ENCODE data around the gene CCL19.

DNA sequence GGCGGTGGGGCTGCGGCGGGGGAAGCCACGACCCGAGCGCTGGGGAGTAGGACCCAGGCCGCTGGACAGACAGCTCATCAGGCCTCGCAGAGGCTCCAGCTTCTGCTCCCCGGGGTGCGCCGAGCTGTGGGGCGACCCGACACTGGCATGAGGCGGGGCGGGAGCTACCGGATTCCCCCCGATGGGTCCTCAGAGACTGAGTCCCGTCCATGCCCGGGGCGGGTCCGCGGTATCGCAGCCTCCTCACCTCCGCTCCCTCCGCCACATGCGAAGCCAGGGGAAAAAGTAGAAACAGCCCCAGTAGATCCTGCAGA is 26.1 kb downstream of the CCL19 start:
- TF ChIP-seq, protein P1, sequence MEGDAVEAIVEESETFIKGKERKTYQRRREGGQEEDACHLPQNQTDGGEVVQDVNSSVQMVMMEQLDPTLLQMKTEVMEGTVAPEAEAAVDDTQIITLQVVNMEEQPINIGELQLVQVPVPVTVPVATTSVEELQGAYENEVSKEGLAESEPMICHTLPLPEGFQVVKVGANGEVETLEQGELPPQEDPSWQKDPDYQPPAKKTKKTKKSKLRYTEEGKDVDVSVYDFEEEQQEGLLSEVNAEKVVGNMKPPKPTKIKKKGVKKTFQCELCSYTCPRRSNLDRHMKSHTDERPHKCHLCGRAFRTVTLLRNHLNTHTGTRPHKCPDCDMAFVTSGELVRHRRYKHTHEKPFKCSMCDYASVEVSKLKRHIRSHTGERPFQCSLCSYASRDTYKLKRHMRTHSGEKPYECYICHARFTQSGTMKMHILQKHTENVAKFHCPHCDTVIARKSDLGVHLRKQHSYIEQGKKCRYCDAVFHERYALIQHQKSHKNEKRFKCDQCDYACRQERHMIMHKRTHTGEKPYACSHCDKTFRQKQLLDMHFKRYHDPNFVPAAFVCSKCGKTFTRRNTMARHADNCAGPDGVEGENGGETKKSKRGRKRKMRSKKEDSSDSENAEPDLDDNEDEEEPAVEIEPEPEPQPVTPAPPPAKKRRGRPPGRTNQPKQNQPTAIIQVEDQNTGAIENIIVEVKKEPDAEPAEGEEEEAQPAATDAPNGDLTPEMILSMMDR (IDR thresholded peaks at IDR 0.05; ENCODE audit: borderline replicate concordance, extremely low read depth, low read length, poor library complexity, severe bottlenecking) = no peak
- no peak for TF ChIP-seq EZH2 (IDR thresholded peaks at IDR 0.05; ENCODE audit: borderline replicate concordance, low read depth, low read length, severe bottlenecking)
